Sigmoid colon (tissue), 7 donors: ENCODE results near the gene ZBTB4. TPM values are rescaled to one million over a fixed set of nuclear protein-coding genes. Genes with fewer than 3 reads are reported as not detected.

Source experiments
- DNase-seq: peaks from one replicate; pipeline ENCODE4 v3.0.0-alpha.2; 2019
- H3K27ac ChIP-seq, 4 donors: fragments of 200-600 bp; sonication (generic); one replicate each; pipeline ENCODE4 v1.5.1; 2016 to 2019; ENCODE audit warnings: mild to moderate bottlenecking in 1 of 4
- H3K27me3 ChIP-seq, 3 donors: fragments of 200-600 bp; sonication (generic); one replicate each; pipeline ENCODE4 v1.5.1; 2019; ENCODE audit warnings: mild to moderate bottlenecking in 1 of 3
- H3K36me3 ChIP-seq, 4 donors: fragments of 200-600 bp; sonication (generic); one replicate each; pipeline ENCODE4 v1.5.1; 2016 to 2019
- H3K4me1 ChIP-seq, 4 donors: fragments of 200-600 bp; sonication (generic); one replicate each; pipeline ENCODE4 v1.5.1; 2017 to 2019
- H3K4me3 ChIP-seq, 4 donors: fragments of 200-600 bp; sonication (generic); one replicate each; pipeline ENCODE4 v1.5.1; 2017 to 2019; ENCODE audit warnings: mild to moderate bottlenecking in 2 of 4, moderate library complexity in 1 of 4
- H3K9me3 ChIP-seq, 4 donors: fragments of 200-600 bp in 3 of 4; sonication (generic) in 3 of 4; one replicate each; pipeline versions ENCODE4 v1.5.1 to v1.6.1; 2013 to 2019
- EP300 ChIP-seq, 4 donors: sonication (generic); formaldehyde crosslinking; IDR thresholded peaks; one replicate each; pipeline ENCODE4 v1.6.1; 2017; ENCODE audit warnings: antibody characterized with exemption in 4 of 4
- POLR2A ChIP-seq, 2 donors: fragments of 450-650 bp; IDR thresholded peaks; one replicate each; pipeline ENCODE4 v1.6.1; 2016; ENCODE audit warnings: antibody characterized with exemption in 2 of 2, mild to moderate bottlenecking in 2 of 2, moderate library complexity in 2 of 2
- POLR2AphosphoS5 ChIP-seq, 4 donors: sonication (generic); formaldehyde crosslinking; IDR thresholded peaks; one replicate each; pipeline ENCODE4 v1.6.1; 2017; ENCODE audit warnings: antibody characterized with exemption in 4 of 4
- WGBS, 2 donors: extraction: QIAGEN DNeasy Blood & Tissue Kit; methylation state at CpG; one replicate each; pipeline ENCODE4 v1.1.7; 2013; 5-methylcytosine and 5-hydroxymethylcytosine counted together
- intact Hi-C: fragments of 100-400 bp; cut with DNase I; formaldehyde crosslinking; loops from one replicate; pipeline ENCODE4 v1.15.1; 2023
- polyA plus RNA-seq, 3 donors: library from polyadenylated mRNA; stranded (reverse); fragments of 200-250 nt; gene quantifications; one replicate each; pipeline ENCODE4 v1.2.3, GENCODE V29; 2013
- total RNA-seq, 4 donors: library from RNA; depleted of rRNA; stranded (reverse); fragments of >200 nt; gene quantifications; one replicate each; pipeline ENCODE4 v1.1.0, GENCODE V29; 2016
- TF ChIP-seq, protein P1 (sequence below), 4 experiments: fragments of 450-650 bp in 3 of 4; fragments of 200-600 bp in 1 of 4; IDR thresholded peaks; one replicate each; pipeline ENCODE4 v1.5.1; 2016 to 2019; ENCODE audit warnings: antibody characterized with exemption in 4 of 4, mild to moderate bottlenecking in 3 of 4, moderate library complexity in 2 of 4
- donor health status: healthy with polysubstance abuse.
- donor health status: Bipolar disorder and iron deficiency.
- donor health status: healthy.

ZBTB4 gene
- total and polyA plus RNA-seq, 7 donors: 5.5 to 56.5 (median 42.5) TPM

- Histone ChIP-seq H3K36me3 (no peaks in the 10 kb centered on the region), H3K4me3 (peak overlapping the region in 3 of 4 donors; percentile 14 to 43 (median 33)), H3K27ac (no peak overlapping the region), H3K4me1 (peaks cover 0 to 64% (median 55%) of the 10 kb centered on the region in 4 donors), H3K9me3 (no peaks in the 10 kb centered on the region), H3K27me3 (peaks cover 53 to 79% (median 67%) of the 10 kb centered on the region in 3 donors)
- intact Hi-C loops: no loop called here
- WGBS, 2 donors: 2 to 3% methylated on average over 46 of the region's 46 CpGs
- TF ChIP-seq POLR2A (IDR thresholded peaks at IDR 0.05) (no peak), POLR2AphosphoS5 (IDR thresholded peaks at IDR 0.05) (peak in 1 of 4 donors; percentile 9), EP300 (IDR thresholded peaks at IDR 0.05) (no peak)
- TF ChIP-seq, protein P1, sequence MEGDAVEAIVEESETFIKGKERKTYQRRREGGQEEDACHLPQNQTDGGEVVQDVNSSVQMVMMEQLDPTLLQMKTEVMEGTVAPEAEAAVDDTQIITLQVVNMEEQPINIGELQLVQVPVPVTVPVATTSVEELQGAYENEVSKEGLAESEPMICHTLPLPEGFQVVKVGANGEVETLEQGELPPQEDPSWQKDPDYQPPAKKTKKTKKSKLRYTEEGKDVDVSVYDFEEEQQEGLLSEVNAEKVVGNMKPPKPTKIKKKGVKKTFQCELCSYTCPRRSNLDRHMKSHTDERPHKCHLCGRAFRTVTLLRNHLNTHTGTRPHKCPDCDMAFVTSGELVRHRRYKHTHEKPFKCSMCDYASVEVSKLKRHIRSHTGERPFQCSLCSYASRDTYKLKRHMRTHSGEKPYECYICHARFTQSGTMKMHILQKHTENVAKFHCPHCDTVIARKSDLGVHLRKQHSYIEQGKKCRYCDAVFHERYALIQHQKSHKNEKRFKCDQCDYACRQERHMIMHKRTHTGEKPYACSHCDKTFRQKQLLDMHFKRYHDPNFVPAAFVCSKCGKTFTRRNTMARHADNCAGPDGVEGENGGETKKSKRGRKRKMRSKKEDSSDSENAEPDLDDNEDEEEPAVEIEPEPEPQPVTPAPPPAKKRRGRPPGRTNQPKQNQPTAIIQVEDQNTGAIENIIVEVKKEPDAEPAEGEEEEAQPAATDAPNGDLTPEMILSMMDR (IDR thresholded peaks at IDR 0.05): no peak
- DNase-seq: peak; percentile 80
These were observed 39.2 kb downstream of the ZBTB4 start for GRCh38 chr17:7440113-7440833.

DNA sequence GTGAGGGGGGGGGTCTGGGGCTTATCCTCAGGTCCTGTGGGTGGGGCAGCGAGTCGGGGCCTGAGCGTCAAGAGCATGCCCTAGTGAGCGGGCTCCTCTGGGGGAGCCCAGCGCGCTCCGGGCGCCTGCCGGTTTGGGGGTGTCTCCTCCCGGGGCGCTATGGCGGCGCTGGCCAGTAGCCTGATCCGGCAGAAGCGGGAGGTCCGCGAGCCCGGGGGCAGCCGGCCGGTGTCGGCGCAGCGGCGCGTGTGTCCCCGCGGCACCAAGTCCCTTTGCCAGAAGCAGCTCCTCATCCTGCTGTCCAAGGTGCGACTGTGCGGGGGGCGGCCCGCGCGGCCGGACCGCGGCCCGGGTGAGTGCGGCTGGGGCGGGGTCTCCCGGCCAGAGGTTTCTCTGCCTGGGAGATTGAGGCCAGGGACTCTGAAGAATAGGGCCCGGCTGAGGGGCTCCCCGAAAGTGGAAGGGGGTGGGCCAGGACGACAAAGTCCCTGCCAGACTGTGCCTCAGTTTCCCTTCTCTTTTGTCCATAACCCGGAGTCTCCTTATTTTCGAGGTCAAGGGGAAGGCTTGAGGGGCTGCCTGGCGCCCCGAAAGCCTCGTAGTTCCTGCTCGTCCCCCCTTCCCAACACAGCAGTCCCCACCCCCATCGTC lies 39.8 kb downstream of the ZBTB4 start, which contains the start of gene FGF11:
Gene FGF11 (plus strand): TSS at position 51 of the 651 bp plus-strand sequence. CDS start 109 bp downstream, at position 160.
- TF ChIP-seq POLR2A (IDR thresholded peaks at IDR 0.05) (no peak), EP300 (IDR thresholded peaks at IDR 0.05) (no peak), POLR2AphosphoS5 (IDR thresholded peaks at IDR 0.05) (no peak)
- TF ChIP-seq, protein P1 (IDR thresholded peaks at IDR 0.05): no peak
- intact Hi-C loops: no loop called here

DNA sequence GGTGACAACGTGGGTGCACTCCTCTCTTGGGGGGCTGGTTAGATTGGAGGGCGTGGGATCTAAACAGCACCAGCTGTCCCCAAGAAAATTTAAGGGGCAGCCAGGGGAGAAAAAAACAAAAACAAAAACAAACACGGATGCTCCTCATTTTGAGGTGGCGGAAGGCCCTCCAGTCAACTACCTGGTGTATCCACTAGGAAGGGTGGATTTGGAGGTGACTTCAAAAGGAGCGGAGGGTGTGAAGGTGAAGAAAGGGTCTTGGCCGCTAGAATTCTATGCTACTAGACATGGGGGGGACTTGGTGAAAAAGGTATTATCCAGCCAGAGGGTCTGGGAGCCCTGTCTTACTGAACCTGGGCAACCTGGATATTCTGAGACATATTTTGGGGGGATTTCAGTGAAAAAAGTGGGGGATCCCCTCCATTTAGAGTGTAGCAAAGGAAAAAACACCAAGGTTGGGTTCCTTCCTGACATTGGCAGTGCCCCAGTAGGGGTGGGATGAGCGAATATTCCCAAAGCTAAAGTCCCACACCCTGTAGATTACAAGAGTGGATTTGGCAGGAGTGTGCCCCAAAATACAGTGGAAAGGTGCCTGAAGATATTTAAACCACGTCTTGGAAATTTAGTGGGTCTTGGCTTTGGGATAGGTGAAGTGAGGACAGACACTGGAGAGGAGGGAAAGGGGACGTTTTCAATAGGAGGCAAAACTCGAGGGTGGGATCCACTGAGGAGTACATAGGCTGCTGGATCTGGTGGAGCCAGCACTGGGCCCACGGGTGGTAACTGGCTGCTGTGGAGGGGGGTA lies 40.6 kb downstream of the ZBTB4 start:
- TF ChIP-seq EP300 (IDR thresholded peaks at IDR 0.05) (no peak), POLR2AphosphoS5 (IDR thresholded peaks at IDR 0.05) (no peak), POLR2A (IDR thresholded peaks at IDR 0.05) (no peak)
- TF ChIP-seq, protein P1 (IDR thresholded peaks at IDR 0.05): no peak
- Histone ChIP-seq H3K4me3 (peak overlapping the region in 2 of 4 donors; percentile 33 to 35), H3K27me3 (peaks cover 44 to 74% (median 68%) of the 10 kb centered on the region in 3 donors), H3K4me1 (peaks cover 0 to 58% (median 51%) of the 10 kb centered on the region in 4 donors), H3K9me3 (no peaks in the 10 kb centered on the region), H3K36me3 (no peaks in the 10 kb centered on the region), H3K27ac (no peak overlapping the region)
- intact Hi-C loops: no loop called here
- no peak for DNase-seq
- 54 to 59% methylated on average over 11 of the region's 11 CpGs for WGBS, 2 donors

More for the DNA sequence above, 39.8 kb downstream of the ZBTB4 start, which contains the start of gene FGF11:
- Histone ChIP-seq H3K4me3 (peak within 1 kb of the TSS in 3 of 4 donors; percentile 14 to 43 (median 33)), H3K27ac (no peak within 1 kb of the TSS), H3K36me3 (no peaks in the 10 kb centered on the region), H3K27me3 (peaks cover 46 to 79% (median 67%) of the 10 kb centered on the region in 3 donors), H3K9me3 (no peaks in the 10 kb centered on the region), H3K4me1 (peaks cover 0 to 59% (median 51%) of the 10 kb centered on the region in 4 donors)
- 3% methylated on average over 50 of the region's 50 CpGs for WGBS, 2 donors
- no peak for DNase-seq

- intact Hi-C loops: loop anchor here (1.0 to 2.0 kb wide), 4 partner anchors 33 to 123 kb away; partner anchors contain the start of genes SENP3 and TMEM256
- Histone ChIP-seq H3K36me3 (no peaks in the 10 kb centered on the region), H3K9me3 (no peaks in the 10 kb centered on the region), H3K4me1 (peaks cover 0 to 58% (median 51%) of the 10 kb centered on the region in 4 donors), H3K27ac (no peak overlapping the region), H3K4me3 (peak overlapping the region in 3 of 4 donors; percentile 13 to 35 (median 33)), H3K27me3 (peaks cover 44 to 74% (median 74%) of the 10 kb centered on the region in 3 donors)
- WGBS, 2 donors: 26 to 58% methylated on average over 48 of the region's 48 CpGs
- TF ChIP-seq, protein P1 (IDR thresholded peaks at IDR 0.05): no peak
- TF ChIP-seq POLR2AphosphoS5 (IDR thresholded peaks at IDR 0.05): no peak
- DNase-seq: no peak
These were observed 41.3 kb downstream of the ZBTB4 start for GRCh38 chr17:7437950-7438614.
